ENCODE results near the gene SPCS1.
"Not testable (repeated sequence)": the region's sequence is repeated elsewhere in the genome, so short reads cannot be mapped to it uniquely, and the experiment has no call there.

SPCS1 gene

DNA sequence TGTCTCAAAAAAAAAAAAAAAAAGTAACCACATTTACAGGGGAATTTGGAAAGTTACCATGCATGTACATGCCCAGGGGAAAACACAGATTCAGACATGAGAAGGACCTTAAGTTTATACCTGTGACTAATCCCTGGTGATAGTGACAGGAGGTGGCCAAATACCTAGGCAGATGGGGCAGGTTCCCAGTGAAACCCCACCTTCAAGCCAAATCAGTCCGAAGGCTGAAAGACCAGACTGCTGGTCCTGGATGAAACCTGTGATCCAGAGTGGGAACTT is 15.8 kb downstream of the SPCS1 start:
- H3K27ac Mint-ChIP-seq, result no peak overlapping the region
- H3K4me3 Mint-ChIP-seq, result no peak overlapping the region
- H3K36me3 Mint-ChIP-seq (ENCODE audit: low read depth), result peaks cover 69% of the 10 kb centered on the region
- H3K4me1 Mint-ChIP-seq, result no peaks in the 10 kb centered on the region
- TF ChIP-seq, protein P1, sequence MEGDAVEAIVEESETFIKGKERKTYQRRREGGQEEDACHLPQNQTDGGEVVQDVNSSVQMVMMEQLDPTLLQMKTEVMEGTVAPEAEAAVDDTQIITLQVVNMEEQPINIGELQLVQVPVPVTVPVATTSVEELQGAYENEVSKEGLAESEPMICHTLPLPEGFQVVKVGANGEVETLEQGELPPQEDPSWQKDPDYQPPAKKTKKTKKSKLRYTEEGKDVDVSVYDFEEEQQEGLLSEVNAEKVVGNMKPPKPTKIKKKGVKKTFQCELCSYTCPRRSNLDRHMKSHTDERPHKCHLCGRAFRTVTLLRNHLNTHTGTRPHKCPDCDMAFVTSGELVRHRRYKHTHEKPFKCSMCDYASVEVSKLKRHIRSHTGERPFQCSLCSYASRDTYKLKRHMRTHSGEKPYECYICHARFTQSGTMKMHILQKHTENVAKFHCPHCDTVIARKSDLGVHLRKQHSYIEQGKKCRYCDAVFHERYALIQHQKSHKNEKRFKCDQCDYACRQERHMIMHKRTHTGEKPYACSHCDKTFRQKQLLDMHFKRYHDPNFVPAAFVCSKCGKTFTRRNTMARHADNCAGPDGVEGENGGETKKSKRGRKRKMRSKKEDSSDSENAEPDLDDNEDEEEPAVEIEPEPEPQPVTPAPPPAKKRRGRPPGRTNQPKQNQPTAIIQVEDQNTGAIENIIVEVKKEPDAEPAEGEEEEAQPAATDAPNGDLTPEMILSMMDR (IDR thresholded peaks at IDR 0.05; ENCODE audit: unreplicated experiment in 3 of 3), result no peak
- no peaks in the 10 kb centered on the region for H3K27me3 Mint-ChIP-seq (ENCODE audit: low read depth)
- peaks cover 15% of the 10 kb centered on the region for H3K9me3 Mint-ChIP-seq

DNA sequence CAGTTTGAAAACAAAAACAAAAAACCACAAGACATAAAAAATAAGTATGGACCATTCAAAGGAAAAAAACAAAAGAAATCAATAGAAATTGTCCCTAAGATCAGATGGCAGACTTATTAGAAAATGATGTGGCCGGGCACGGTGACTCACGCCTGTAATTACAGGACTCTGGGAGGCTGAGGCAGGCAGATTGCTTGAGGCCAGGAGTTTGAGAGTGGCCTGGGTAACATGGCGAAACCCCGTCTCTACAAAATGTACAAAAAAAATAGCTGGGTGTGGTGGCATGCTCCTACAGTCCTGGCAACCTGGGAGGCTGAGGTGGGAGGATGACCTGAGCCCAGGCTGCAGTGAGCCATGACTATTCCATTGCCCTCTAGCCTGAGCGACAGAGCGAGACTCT is 16.6 kb downstream of the SPCS1 start:
- TF ChIP-seq, protein P1 (IDR thresholded peaks at IDR 0.05; ENCODE audit: unreplicated experiment in 3 of 3), result no peak
- Mint-ChIP-seq H3K36me3 (ENCODE audit: low read depth) (peaks cover 71% of the 10 kb centered on the region), H3K9me3 (peaks cover 15% of the 10 kb centered on the region), H3K4me1 (no peaks in the 10 kb centered on the region), H3K27me3 (ENCODE audit: low read depth) (no peaks in the 10 kb centered on the region), H3K4me3 (no peak overlapping the region), H3K27ac (no peak overlapping the region)

DNA sequence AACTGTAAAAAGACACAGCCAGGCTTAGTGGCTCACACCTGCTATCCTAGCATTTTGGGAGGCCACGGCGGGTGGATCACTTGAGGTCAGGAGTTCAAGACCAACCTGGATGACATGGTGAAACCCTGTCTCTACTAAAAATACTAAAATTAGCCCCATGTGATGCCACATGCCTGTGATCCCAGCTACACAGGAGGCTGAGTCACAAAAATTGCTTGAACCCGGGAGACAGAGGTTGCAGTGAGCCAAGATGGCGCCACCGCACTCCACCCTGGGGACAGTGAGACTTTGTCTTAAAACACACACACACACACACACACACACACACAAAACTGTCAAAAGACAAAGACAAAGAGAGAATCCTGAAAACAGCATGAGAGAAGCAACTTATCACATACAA is 18.0 kb downstream of the SPCS1 start:
- TF ChIP-seq, protein P1 (IDR thresholded peaks at IDR 0.05; ENCODE audit: unreplicated experiment in 3 of 3), result no peak
- H3K9me3 Mint-ChIP-seq, result peaks cover 23% of the 10 kb centered on the region
- no peak overlapping the region for H3K4me3 Mint-ChIP-seq
- peaks cover 79% of the 10 kb centered on the region for H3K36me3 Mint-ChIP-seq (ENCODE audit: low read depth)
- H3K27ac Mint-ChIP-seq, result no peak overlapping the region
- no peaks in the 10 kb centered on the region for H3K4me1 Mint-ChIP-seq
- no peaks in the 10 kb centered on the region for H3K27me3 Mint-ChIP-seq (ENCODE audit: low read depth)

DNA sequence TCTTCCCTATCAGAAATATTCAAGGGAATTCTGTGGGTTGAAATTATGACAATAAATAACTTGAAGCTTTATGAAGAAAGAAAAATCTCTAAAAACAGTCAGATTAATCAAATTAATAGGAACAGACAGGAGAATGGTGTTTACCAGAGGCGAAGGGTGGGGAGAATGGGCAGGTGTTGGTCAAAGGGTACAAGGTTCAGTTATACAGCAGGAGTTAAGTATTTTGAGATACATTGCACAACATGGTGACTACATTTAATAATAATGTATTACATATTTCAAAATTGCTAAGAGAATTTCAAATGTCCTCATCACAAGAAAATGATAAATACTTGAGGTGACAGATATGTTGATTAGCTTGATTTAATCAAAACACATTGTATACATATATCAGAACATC is 18.6 kb downstream of the SPCS1 start:
- Mint-ChIP-seq H3K36me3 (ENCODE audit: low read depth) (peaks cover 79% of the 10 kb centered on the region), H3K9me3 (peaks cover 25% of the 10 kb centered on the region), H3K27me3 (ENCODE audit: low read depth) (no peaks in the 10 kb centered on the region), H3K4me1 (no peaks in the 10 kb centered on the region), H3K27ac (no peak overlapping the region), H3K4me3 (no peak overlapping the region)
- TF ChIP-seq, protein P1 (IDR thresholded peaks at IDR 0.05; ENCODE audit: unreplicated experiment in 3 of 3), result no peak

DNA sequence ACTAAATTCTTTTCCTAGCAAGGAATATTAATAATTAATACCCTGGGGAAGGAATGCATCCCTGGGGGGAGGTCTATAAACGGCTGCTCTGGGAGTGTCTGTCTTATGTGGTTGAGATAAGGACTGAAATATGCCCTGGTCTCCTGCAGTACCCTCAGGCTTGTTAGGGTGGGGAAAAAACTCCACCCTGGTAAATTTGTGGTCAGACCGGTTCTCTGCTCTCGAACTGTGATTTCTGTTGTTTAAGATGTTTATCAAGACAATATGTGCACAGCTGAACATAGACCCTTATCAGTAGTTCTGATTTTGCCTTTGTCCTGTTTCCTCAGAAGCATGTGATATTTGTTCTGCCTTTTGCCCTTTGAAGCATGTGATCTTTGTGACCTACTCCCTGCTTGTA is 22.8 kb downstream of the SPCS1 start:
- not testable (repeated sequence) for H3K4me3 Mint-ChIP-seq; H3K27ac Mint-ChIP-seq; H3K4me1 Mint-ChIP-seq; H3K27me3 Mint-ChIP-seq (ENCODE audit: low read depth)
- Mint-ChIP-seq H3K9me3 (peaks cover 23% of the 10 kb centered on the region), H3K36me3 (ENCODE audit: low read depth) (peaks cover 85% of the 10 kb centered on the region)

DNA sequence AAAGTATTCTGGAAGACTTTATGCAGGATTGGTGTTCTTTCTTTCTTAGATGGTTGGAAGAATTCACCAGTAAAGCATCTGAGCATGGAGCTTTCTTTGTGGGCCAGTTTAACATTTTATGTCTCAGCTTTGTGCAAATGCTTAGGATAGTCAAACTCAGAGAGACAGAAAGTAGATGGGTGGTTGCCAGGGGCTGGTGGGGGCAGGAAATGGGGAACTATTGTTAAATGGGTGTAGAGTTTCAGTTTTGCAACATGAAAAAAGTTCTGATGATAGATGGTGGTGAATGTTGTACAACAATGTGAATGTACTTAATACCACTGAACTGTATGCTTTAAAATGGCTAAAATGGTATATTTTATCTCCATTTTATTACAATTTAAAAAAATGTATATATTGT is 24.8 kb downstream of the SPCS1 start:
- Mint-ChIP-seq H3K27ac (no peak overlapping the region), H3K27me3 (ENCODE audit: low read depth) (no peaks in the 10 kb centered on the region), H3K4me1 (no peaks in the 10 kb centered on the region), H3K4me3 (no peak overlapping the region), H3K36me3 (ENCODE audit: low read depth) (peaks cover 94% of the 10 kb centered on the region), H3K9me3 (peaks cover 23% of the 10 kb centered on the region)
- TF ChIP-seq, protein P1 (IDR thresholded peaks at IDR 0.05; ENCODE audit: unreplicated experiment in 3 of 3), result no peak

DNA sequence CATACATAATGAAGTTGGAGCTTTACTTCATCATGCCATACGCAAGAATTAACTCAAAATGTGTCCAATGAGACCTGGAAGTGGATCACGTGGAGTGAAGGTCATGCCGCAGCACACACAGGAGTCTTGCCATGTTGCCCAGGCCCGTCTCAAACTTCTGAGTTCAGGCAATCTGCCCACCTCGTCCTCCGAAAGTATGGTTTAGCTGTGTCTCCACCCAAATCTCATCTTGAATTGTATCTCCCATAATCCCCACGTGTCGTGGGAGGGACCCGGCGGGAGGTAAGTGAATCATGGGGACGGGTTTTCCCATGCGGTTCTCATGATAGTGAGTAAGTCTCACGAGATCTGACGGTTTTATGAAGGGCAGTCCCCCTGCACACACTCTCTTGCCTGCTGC is 25.7 kb downstream of the SPCS1 start:
- H3K4me3 Mint-ChIP-seq, result no peak overlapping the region
- H3K9me3 Mint-ChIP-seq, result peaks cover 19% of the 10 kb centered on the region
- H3K27ac Mint-ChIP-seq, result no peak overlapping the region
- peaks cover 94% of the 10 kb centered on the region for H3K36me3 Mint-ChIP-seq (ENCODE audit: low read depth)
- no peaks in the 10 kb centered on the region for H3K27me3 Mint-ChIP-seq (ENCODE audit: low read depth)
- no peaks in the 10 kb centered on the region for H3K4me1 Mint-ChIP-seq
- TF ChIP-seq, protein P1 (IDR thresholded peaks at IDR 0.05; ENCODE audit: unreplicated experiment in 3 of 3), result no peak
